ENCODE results near the gene SLC5A1. TPM values are rescaled to one million over a fixed set of nuclear protein-coding genes. Genes with fewer than 3 reads are reported as not detected.

SLC5A1 gene
- total RNA-seq, 1 donor from 2014 or later, result not detected

- Mint-ChIP-seq H3K27ac (no peak overlapping the region), H3K4me3 (no peak overlapping the region), H3K27me3 (ENCODE audit: insufficient read depth, low read depth) (peaks cover 7% of the 10 kb centered on the region), H3K36me3 (no peaks in the 10 kb centered on the region), H3K4me1 (peaks cover 2% of the 10 kb centered on the region), H3K9me3 (no peaks in the 10 kb centered on the region)
- H3K4me2 ChIP-seq, result no peak overlapping the region
- H3K36me3 ChIP-seq, result no peaks in the 10 kb centered on the region
- no peak overlapping the region for H2AFZ ChIP-seq (replicated peaks)
- TF ChIP-seq, protein P1, sequence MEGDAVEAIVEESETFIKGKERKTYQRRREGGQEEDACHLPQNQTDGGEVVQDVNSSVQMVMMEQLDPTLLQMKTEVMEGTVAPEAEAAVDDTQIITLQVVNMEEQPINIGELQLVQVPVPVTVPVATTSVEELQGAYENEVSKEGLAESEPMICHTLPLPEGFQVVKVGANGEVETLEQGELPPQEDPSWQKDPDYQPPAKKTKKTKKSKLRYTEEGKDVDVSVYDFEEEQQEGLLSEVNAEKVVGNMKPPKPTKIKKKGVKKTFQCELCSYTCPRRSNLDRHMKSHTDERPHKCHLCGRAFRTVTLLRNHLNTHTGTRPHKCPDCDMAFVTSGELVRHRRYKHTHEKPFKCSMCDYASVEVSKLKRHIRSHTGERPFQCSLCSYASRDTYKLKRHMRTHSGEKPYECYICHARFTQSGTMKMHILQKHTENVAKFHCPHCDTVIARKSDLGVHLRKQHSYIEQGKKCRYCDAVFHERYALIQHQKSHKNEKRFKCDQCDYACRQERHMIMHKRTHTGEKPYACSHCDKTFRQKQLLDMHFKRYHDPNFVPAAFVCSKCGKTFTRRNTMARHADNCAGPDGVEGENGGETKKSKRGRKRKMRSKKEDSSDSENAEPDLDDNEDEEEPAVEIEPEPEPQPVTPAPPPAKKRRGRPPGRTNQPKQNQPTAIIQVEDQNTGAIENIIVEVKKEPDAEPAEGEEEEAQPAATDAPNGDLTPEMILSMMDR (IDR thresholded peaks at IDR 0.05), result no peak
- TF ChIP-seq EZH2 (IDR thresholded peaks at IDR 0.05), result no peak
- no peak for TF ChIP-seq EZH2phosphoT487 (IDR thresholded peaks at IDR 0.05)
- H4K20me1 ChIP-seq (ENCODE audit: low read depth), result no peaks in the 10 kb centered on the region
- no peaks in the 10 kb centered on the region for H3K9me3 ChIP-seq (ENCODE audit: low read depth)
- no peak overlapping the region for H3K27ac ChIP-seq
- no peak overlapping the region for H3K9ac ChIP-seq
- no peak for DNase-seq (ENCODE audit: low spot score)
- no peaks in the 10 kb centered on the region for H3K27me3 ChIP-seq
- H3K4me1 ChIP-seq, result no peaks in the 10 kb centered on the region
- H3K4me3 ChIP-seq, result no peak overlapping the region
- no peaks in the 10 kb centered on the region for H3K79me2 ChIP-seq (ENCODE audit: low read depth)
- no peaks in the 10 kb centered on the region for H3F3A ChIP-seq (ENCODE audit: low read depth)
Measured at GRCh38 chr22:32077151-32077550, 34.1 kb downstream of the SLC5A1 start.

GRCh38 chr22:32079130-32080089 is 36.3 kb downstream of the SLC5A1 start:
- H3K9ac ChIP-seq, result no peak overlapping the region
- no peak overlapping the region for H3K27ac Mint-ChIP-seq
- H3K27ac ChIP-seq, result no peak overlapping the region
- no peak overlapping the region for H3K4me3 ChIP-seq
- H3K4me2 ChIP-seq, result no peak overlapping the region
- DNase-seq (ENCODE audit: low spot score), result no peak
- H3K79me2 ChIP-seq (ENCODE audit: low read depth), result no peaks in the 10 kb centered on the region
- peaks cover 4% of the 10 kb centered on the region for H3K27me3 Mint-ChIP-seq (ENCODE audit: insufficient read depth, low read depth)
- H3K36me3 Mint-ChIP-seq, result no peaks in the 10 kb centered on the region
- TF ChIP-seq EZH2phosphoT487 (IDR thresholded peaks at IDR 0.05), result no peak
- no peak for TF ChIP-seq EZH2 (IDR thresholded peaks at IDR 0.05)
- TF ChIP-seq, protein P1 (IDR thresholded peaks at IDR 0.05), result no peak
- no peaks in the 10 kb centered on the region for H3K36me3 ChIP-seq
- H3K4me3 Mint-ChIP-seq, result no peak overlapping the region
- peaks cover 2% of the 10 kb centered on the region for H3K4me1 Mint-ChIP-seq
- H3F3A ChIP-seq (ENCODE audit: low read depth), result no peaks in the 10 kb centered on the region
- H3K9me3 Mint-ChIP-seq, result no peaks in the 10 kb centered on the region
- H3K9me3 ChIP-seq (ENCODE audit: low read depth), result no peaks in the 10 kb centered on the region
- no peak overlapping the region for H2AFZ ChIP-seq (replicated peaks)
- H3K27me3 ChIP-seq, result no peaks in the 10 kb centered on the region
- no peaks in the 10 kb centered on the region for H3K4me1 ChIP-seq
- no peaks in the 10 kb centered on the region for H4K20me1 ChIP-seq (ENCODE audit: low read depth)

- H2AFZ ChIP-seq (replicated peaks), result no peak overlapping the region
- H3K4me1 Mint-ChIP-seq, result no peaks in the 10 kb centered on the region
- no peaks in the 10 kb centered on the region for H3F3A ChIP-seq (ENCODE audit: low read depth)
- H3K79me2 ChIP-seq (ENCODE audit: low read depth), result no peaks in the 10 kb centered on the region
- TF ChIP-seq EZH2phosphoT487 (IDR thresholded peaks at IDR 0.05), result no peak
- TF ChIP-seq, protein P1 (IDR thresholded peaks at IDR 0.05), result peak; percentile 70
- no peak for TF ChIP-seq EZH2 (IDR thresholded peaks at IDR 0.05)
- H3K36me3 ChIP-seq, result no peaks in the 10 kb centered on the region
- no peak overlapping the region for H3K4me3 ChIP-seq
- H3K9ac ChIP-seq, result no peak overlapping the region
- no peak overlapping the region for H3K27ac ChIP-seq
- DNase-seq (ENCODE audit: low spot score), result peak; percentile 56
- H3K4me2 ChIP-seq, result no peak overlapping the region
- no peaks in the 10 kb centered on the region for H4K20me1 ChIP-seq (ENCODE audit: low read depth)
- peaks cover 2% of the 10 kb centered on the region for H3K27me3 Mint-ChIP-seq (ENCODE audit: insufficient read depth, low read depth)
- no peaks in the 10 kb centered on the region for H3K9me3 ChIP-seq (ENCODE audit: low read depth)
- no peaks in the 10 kb centered on the region for H3K4me1 ChIP-seq
- no peak overlapping the region for H3K4me3 Mint-ChIP-seq
- H3K27ac Mint-ChIP-seq, result no peak overlapping the region
- H3K9me3 Mint-ChIP-seq, result no peaks in the 10 kb centered on the region
- no peaks in the 10 kb centered on the region for H3K36me3 Mint-ChIP-seq
- H3K27me3 ChIP-seq, result no peaks in the 10 kb centered on the region
Measured at GRCh38 chr22:32080904-32081303, 37.8 kb downstream of the SLC5A1 start.

Data from neural progenitor cell (in vitro differentiated cells).